PC-3 (cell line): ENCODE measurements around the gene TRAPPC10. TPM values are rescaled to one million over a fixed set of nuclear protein-coding genes. Genes with fewer than 3 reads are reported as not detected.
A peak's percentile ranks its signal among the peaks of the same experiment; 100 is the strongest.

Experiments used
- ATAC-seq: fragments of 200-7000 bp; cut with Tn5 transposase; 2 replicates; pipeline ENCODE4 v1.9.1; 2020; ENCODE audit warnings: mild to moderate bottlenecking, moderate library complexity
- BruUV-seq: library from RNA; stranded (reverse); fragments of 400-500 nt; replicated peaks from 2 replicates; lab custom pipeline; 2021; lab: Mats Ljungman, UMichigan
- CTCF ChIA-PET: fragments of 300-600 bp; sonication (Branson Sonifier 250); formaldehyde crosslinking; loops from one replicate; lab custom pipeline; 2022; ENCODE audit warnings: antibody characterized with exemption; lab: Charles Lee
- POLR2A ChIA-PET: fragments of 300-600 bp; sonication (Branson Sonifier 250); formaldehyde crosslinking; loops from one replicate; lab custom pipeline; 2022; ENCODE audit warnings: antibody characterized with exemption; ENCODE audit not compliant: unreplicated experiment; lab: Charles Lee
- DNase-seq: peaks from one replicate; pipeline ENCODE4 v3.0.0-alpha.2; 2015
- H2AFZ ChIP-seq: fragments of 300-600 bp; sonication (generic); 2 replicates; pipeline ENCODE4 v1.6.0; 2016; ENCODE audit warnings: antibody characterized with exemption, low read length
- H3F3A ChIP-seq: fragments of 300-600 bp; sonication (generic); one replicate; pipeline ENCODE4 v1.6.0; 2017; ENCODE audit warnings: antibody characterized with exemption, low read length, control low read depth, mild to moderate bottlenecking; ENCODE audit not compliant: unreplicated experiment
- H3K27ac ChIP-seq: fragments of 300-600 bp; sonication (generic); 2 replicates; pipeline ENCODE4 v1.5.1; 2016; ENCODE audit warnings: mild to moderate bottlenecking, low read length
- H3K27me3 ChIP-seq: fragments of 300-600 bp; sonication (generic); 2 replicates; pipeline ENCODE4 v1.6.1; 2016; ENCODE audit warnings: low read length, mixed read lengths
- H3K36me3 ChIP-seq: fragments of 300-600 bp; sonication (generic); 2 replicates; pipeline ENCODE4 v1.6.1; 2016; ENCODE audit warnings: low read depth, mixed run types, low read length, mixed read lengths
- H3K4me1 ChIP-seq: fragments of 300-600 bp; sonication (generic); 2 replicates; pipeline ENCODE4 v1.5.1; 2016; ENCODE audit warnings: low read length; ENCODE audit not compliant: insufficient read depth
- H3K4me2 ChIP-seq: fragments of 300-600 bp; sonication (generic); 2 replicates; pipeline ENCODE4 v1.6.0; 2016; ENCODE audit warnings: low read length
- H3K4me3 ChIP-seq: fragments of 300-600 bp; sonication (generic); 2 replicates; pipeline ENCODE4 v1.5.1; 2016; ENCODE audit warnings: mild to moderate bottlenecking, low read length, mixed read lengths
- H3K79me2 ChIP-seq: fragments of 300-600 bp; sonication (generic); 2 replicates; pipeline ENCODE4 v1.6.1; 2017; ENCODE audit warnings: low read length, mixed read lengths
- H3K9ac ChIP-seq: fragments of 300-600 bp; sonication (generic); 2 replicates; pipeline ENCODE4 v1.6.0; 2016; ENCODE audit warnings: mild to moderate bottlenecking, low read length
- H3K9me2 ChIP-seq: fragments of 300-600 bp; sonication (generic); replicated peaks from 2 replicates; pipeline ENCODE4 v1.6.1; 2016; ENCODE audit warnings: mixed run types, low read length, mixed read lengths
- H3K9me3 ChIP-seq: fragments of 300-600 bp; sonication (generic); 2 replicates; pipeline ENCODE4 v1.6.1; 2016; ENCODE audit warnings: low read length, mixed read lengths
- H4K20me1 ChIP-seq: fragments of 300-600 bp; sonication (generic); 2 replicates; pipeline ENCODE4 v1.6.1; 2016; ENCODE audit warnings: low read length, mixed read lengths
- CTCF ChIP-seq: fragments of 300-600 bp; sonication (generic); conservative IDR thresholded peaks from 2 replicates; pipeline ENCODE4 v1.5.1; 2017; ENCODE audit warnings: antibody characterized with exemption, low read depth, mild to moderate bottlenecking, low read length
- EZH2 ChIP-seq: fragments of 300-600 bp; sonication (generic); IDR thresholded peaks from one replicate; pipeline ENCODE4 v1.6.1; 2017; ENCODE audit warnings: antibody characterized with exemption, mild to moderate bottlenecking, low read length; ENCODE audit not compliant: unreplicated experiment
- EZH2phosphoT487 ChIP-seq: fragments of 300-600 bp; sonication (generic); IDR thresholded peaks from 2 replicates; pipeline ENCODE4 v1.6.1; 2018; ENCODE audit warnings: mild to moderate bottlenecking, antibody characterized with exemption, low read length, borderline replicate concordance
- intact Hi-C: fragments of 100-400 bp; cut with micrococcal nuclease; formaldehyde crosslinking; loops from 2 replicates; pipeline ENCODE4 v1.9.0; 2023
- total RNA-seq: library from RNA; depleted of rRNA; stranded (reverse); fragments of >200 nt; gene quantifications from 2 replicates; pipeline ENCODE4 v1.2.3, GENCODE V29; 2014

The TRAPPC10 gene
- total RNA-seq, 1 experiment from 2014 or later: 31.4 TPM

GRCh38 chr21:44027607-44028286 is 15.6 kb downstream of the TRAPPC10 start:
- H3K4me1 ChIP-seq: peaks cover 16% of the 10 kb centered on the region
- peak overlapping the region; percentile 28 for H3K4me2 ChIP-seq
- ChIA-PET CTCF (interaction anchor here (0.7 kb wide), 2 partner anchors 46 to 48 kb away, joined by 3 read pairs; no protein-coding TSS in a partner anchor), POLR2A (no interaction called here)
- H3K36me3 ChIP-seq: peaks cover 4% of the 10 kb centered on the region; the same call in 1 of the 2 replicates
- ATAC-seq (peak; percentile 91), DNase-seq (peak; percentile 75)
- no peaks in the 10 kb centered on the region for H3K27me3 ChIP-seq
- intact Hi-C loops: no loop called here
- peaks cover 43% of the 10 kb centered on the region for H4K20me1 ChIP-seq
- H3F3A ChIP-seq: no peaks in the 10 kb centered on the region
- peaks cover 94% of the 10 kb centered on the region for H3K79me2 ChIP-seq
- H2AFZ ChIP-seq: no peak overlapping the region
- no peak overlapping the region for H3K9ac ChIP-seq
- TF ChIP-seq CTCF: no peak
- BruUV-seq: no TSS peak
- H3K9me3 ChIP-seq: no peaks in the 10 kb centered on the region
- no peak overlapping the region for H3K4me3 ChIP-seq
- peak overlapping the region; percentile 59 for H3K27ac ChIP-seq
- no peaks in the 10 kb centered on the region for H3K9me2 ChIP-seq

- ChIA-PET CTCF (interaction anchor here (0.7 kb wide), 2 partner anchors 47 to 48 kb away, joined by 3 read pairs; no protein-coding TSS in a partner anchor), POLR2A (no interaction called here)
- DNase-seq (no peak), ATAC-seq (peak; percentile 36)
- TF ChIP-seq EZH2 (no peak), CTCF (no peak)
- peaks cover 9% of the 10 kb centered on the region; the same call in 1 of the 2 replicates for H3K36me3 ChIP-seq
- peak overlapping the region; percentile 28 for H3K4me2 ChIP-seq
- intact Hi-C loops: no loop called here
- H3K27ac ChIP-seq: peak overlapping the region; percentile 59
- H3K9me2 ChIP-seq: no peaks in the 10 kb centered on the region
- no peaks in the 10 kb centered on the region for H3K9me3 ChIP-seq
- no peaks in the 10 kb centered on the region for H3K27me3 ChIP-seq
- H2AFZ ChIP-seq: no peak overlapping the region
- no peak overlapping the region for H3K4me3 ChIP-seq
- H3K4me1 ChIP-seq: peaks cover 16% of the 10 kb centered on the region
- no TSS peak for BruUV-seq
- no peaks in the 10 kb centered on the region for H3F3A ChIP-seq
- peaks cover 89% of the 10 kb centered on the region for H3K79me2 ChIP-seq
- H3K9ac ChIP-seq: no peak overlapping the region
- H4K20me1 ChIP-seq: peaks cover 43% of the 10 kb centered on the region
Measured at GRCh38 chr21:44028287-44028659, 16.2 kb downstream of the TRAPPC10 start.

GRCh38 chr21:44029460-44030087 is 17.5 kb downstream of the TRAPPC10 start:
- no peaks in the 10 kb centered on the region for H3K9me2 ChIP-seq
- ChIA-PET CTCF (no interaction called here), POLR2A (no interaction called here)
- no peak overlapping the region for H3K9ac ChIP-seq
- intact Hi-C loops: no loop called here
- no peaks in the 10 kb centered on the region for H3F3A ChIP-seq
- H2AFZ ChIP-seq: no peak overlapping the region
- no peak overlapping the region for H3K4me3 ChIP-seq
- DNase-seq: no peak
- no peak overlapping the region for H3K4me2 ChIP-seq
- no peak for TF ChIP-seq EZH2phosphoT487
- no peak for TF ChIP-seq CTCF
- TF ChIP-seq EZH2: no peak
- peaks cover 16% of the 10 kb centered on the region for H3K4me1 ChIP-seq
- no peaks in the 10 kb centered on the region for H3K27me3 ChIP-seq
- H3K36me3 ChIP-seq: peaks cover 15% of the 10 kb centered on the region; the same call in 1 of the 2 replicates
- no peak for ATAC-seq
- no peak overlapping the region for H3K27ac ChIP-seq
- H3K9me3 ChIP-seq: no peaks in the 10 kb centered on the region
- BruUV-seq: no TSS peak
- H3K79me2 ChIP-seq: peaks cover 76% of the 10 kb centered on the region
- peaks cover 37% of the 10 kb centered on the region for H4K20me1 ChIP-seq
